ENCODE data around the gene MFAP3L. TPM values are rescaled to one million over a fixed set of nuclear protein-coding genes. Genes with fewer than 3 reads are reported as not detected.
A peak's percentile ranks its signal among the peaks of the same experiment; 100 is the strongest.

The MFAP3L gene
- total RNA-seq, 4 donors from 2014 or later: 3.2 to 11.3 (median 4.6) TPM

DNA sequence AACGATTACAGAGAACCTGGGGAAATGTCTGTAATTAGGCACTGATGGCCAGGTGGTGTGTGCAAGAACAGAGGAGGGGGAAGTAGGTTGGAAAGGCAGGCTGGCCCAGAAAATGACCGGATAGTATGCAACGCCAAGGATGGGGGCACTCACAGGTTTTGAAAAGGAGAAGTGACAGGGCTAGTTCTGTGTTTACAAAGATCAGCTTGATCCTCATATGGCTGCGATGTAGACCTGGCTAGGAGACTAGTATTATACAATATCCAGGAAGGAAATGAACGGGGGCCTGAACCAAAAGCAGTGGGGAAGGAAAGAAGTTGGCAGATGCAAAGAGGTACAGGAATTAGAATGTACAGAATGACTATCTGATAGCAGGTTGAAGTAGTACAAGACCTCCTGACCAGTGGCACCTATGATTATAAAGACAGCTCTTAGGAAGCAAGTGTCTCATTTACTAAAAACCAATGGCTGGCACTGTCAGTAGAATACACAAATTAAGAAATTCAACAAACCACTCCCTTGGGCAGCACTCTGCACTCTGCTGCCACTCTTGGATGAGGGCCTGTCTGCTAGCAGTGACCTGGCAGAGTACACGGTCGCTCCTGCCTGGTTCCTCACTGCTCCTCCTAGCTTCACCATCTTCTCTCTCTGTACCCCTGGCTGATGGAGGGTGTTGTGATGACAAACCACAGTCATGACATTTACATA lies 14.1 kb downstream of the MFAP3L start:
- Histone ChIP-seq H3K27ac (peak overlapping the region; percentile 59 to 86 (median 72)), H3K9me3 (no peaks in the 10 kb centered on the region), H3K4me1 (peaks cover 19 to 86% of the 10 kb centered on the region in 2 donors), H3K36me3 (no peaks in the 10 kb centered on the region), H3K27me3 (no peaks in the 10 kb centered on the region), H3K4me3 (peak overlapping the region in 1 of 4 donors; percentile 19)
- in situ Hi-C loops (cut with MboI; ENCODE audit: low sequenced_read_pairs in 4 of 4) (no loop called here), intact Hi-C loops (cut with DNase I; ENCODE audit: low total_unique reads) (no loop called here)
- ATAC-seq: peak; percentile 80 to 92
- peak; percentile 41 to 43 for DNase-seq
- TF ChIP-seq, protein P1, sequence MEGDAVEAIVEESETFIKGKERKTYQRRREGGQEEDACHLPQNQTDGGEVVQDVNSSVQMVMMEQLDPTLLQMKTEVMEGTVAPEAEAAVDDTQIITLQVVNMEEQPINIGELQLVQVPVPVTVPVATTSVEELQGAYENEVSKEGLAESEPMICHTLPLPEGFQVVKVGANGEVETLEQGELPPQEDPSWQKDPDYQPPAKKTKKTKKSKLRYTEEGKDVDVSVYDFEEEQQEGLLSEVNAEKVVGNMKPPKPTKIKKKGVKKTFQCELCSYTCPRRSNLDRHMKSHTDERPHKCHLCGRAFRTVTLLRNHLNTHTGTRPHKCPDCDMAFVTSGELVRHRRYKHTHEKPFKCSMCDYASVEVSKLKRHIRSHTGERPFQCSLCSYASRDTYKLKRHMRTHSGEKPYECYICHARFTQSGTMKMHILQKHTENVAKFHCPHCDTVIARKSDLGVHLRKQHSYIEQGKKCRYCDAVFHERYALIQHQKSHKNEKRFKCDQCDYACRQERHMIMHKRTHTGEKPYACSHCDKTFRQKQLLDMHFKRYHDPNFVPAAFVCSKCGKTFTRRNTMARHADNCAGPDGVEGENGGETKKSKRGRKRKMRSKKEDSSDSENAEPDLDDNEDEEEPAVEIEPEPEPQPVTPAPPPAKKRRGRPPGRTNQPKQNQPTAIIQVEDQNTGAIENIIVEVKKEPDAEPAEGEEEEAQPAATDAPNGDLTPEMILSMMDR (IDR thresholded peaks at IDR 0.05 in 4 of 5, conservative IDR thresholded peaks at IDR 0.05 in 1 of 5): peak in 1 of 5 experiments; percentile 19
- TF ChIP-seq POLR2A (IDR thresholded peaks at IDR 0.05): no peak

GRCh38 chr4:170009291-170009690 lies 16.9 kb downstream of the MFAP3L start:
- Histone ChIP-seq H3K27ac (no peak overlapping the region), H3K36me3 (no peaks in the 10 kb centered on the region), H3K4me3 (no peak overlapping the region), H3K4me1 (peaks cover 13 to 70% of the 10 kb centered on the region in 2 donors), H3K27me3 (no peaks in the 10 kb centered on the region), H3K9me3 (no peaks in the 10 kb centered on the region)
- intact Hi-C loops (cut with DNase I; ENCODE audit: low total_unique reads) (loop anchor here (10.0 kb wide), 1 partner anchor 104 kb away; no protein-coding TSS in a partner anchor), in situ Hi-C loops (cut with MboI; ENCODE audit: low sequenced_read_pairs in 4 of 4) (no loop called here)
- DNase-seq: no peak
- no peak for ATAC-seq
- no peak for TF ChIP-seq POLR2A (IDR thresholded peaks at IDR 0.05)
- TF ChIP-seq, protein P1 (IDR thresholded peaks at IDR 0.05 in 4 of 5, conservative IDR thresholded peaks at IDR 0.05 in 1 of 5): no peak

- ATAC-seq (no peak), DNase-seq (no peak)
- Histone ChIP-seq H3K9me3 (no peaks in the 10 kb centered on the region), H3K27me3 (no peaks in the 10 kb centered on the region), H3K4me1 (peaks cover 9 to 65% of the 10 kb centered on the region in 2 donors), H3K27ac (no peak overlapping the region), H3K36me3 (no peaks in the 10 kb centered on the region), H3K4me3 (no peak overlapping the region)
- TF ChIP-seq, protein P1 (IDR thresholded peaks at IDR 0.05 in 4 of 5, conservative IDR thresholded peaks at IDR 0.05 in 1 of 5): no peak
- no peak for TF ChIP-seq POLR2A (IDR thresholded peaks at IDR 0.05)
- intact Hi-C loops (cut with DNase I; ENCODE audit: low total_unique reads): loop anchor here (10.0 kb wide), 1 partner anchor 104 kb away; no protein-coding TSS in a partner anchor
- in situ Hi-C loops (cut with MboI; ENCODE audit: low sequenced_read_pairs in 4 of 4): no loop called here
Measured at GRCh38 chr4:170008801-170009200, 17.4 kb downstream of the MFAP3L start.

DNA sequence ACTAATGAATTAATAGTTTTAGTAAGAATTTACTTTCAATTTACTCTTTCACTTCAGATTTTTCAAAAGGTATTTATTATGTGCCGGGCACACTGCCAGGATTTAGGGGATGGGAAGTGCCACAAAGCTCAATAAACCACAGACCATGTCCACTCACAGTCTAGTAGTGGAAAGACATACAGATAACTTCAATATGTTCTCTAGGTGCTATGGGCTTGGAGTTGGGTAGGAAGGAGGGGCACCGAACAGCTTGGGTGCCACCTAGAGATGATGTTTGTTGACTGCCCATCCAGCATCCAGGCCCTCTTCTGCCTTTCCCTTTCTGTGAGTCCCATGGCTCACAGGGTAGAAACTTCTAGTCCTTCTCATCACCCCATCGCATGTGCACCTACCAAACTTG lies 17.8 kb downstream of the MFAP3L start:
- Histone ChIP-seq H3K9me3 (no peaks in the 10 kb centered on the region), H3K4me1 (peaks cover 5 to 61% of the 10 kb centered on the region in 2 donors), H3K27ac (no peak overlapping the region), H3K36me3 (no peaks in the 10 kb centered on the region), H3K4me3 (no peak overlapping the region), H3K27me3 (no peaks in the 10 kb centered on the region)
- ATAC-seq (no peak), DNase-seq (no peak)
- TF ChIP-seq, protein P1 (IDR thresholded peaks at IDR 0.05 in 4 of 5, conservative IDR thresholded peaks at IDR 0.05 in 1 of 5): no peak
- no peak for TF ChIP-seq POLR2A (IDR thresholded peaks at IDR 0.05)
- in situ Hi-C loops (cut with MboI; ENCODE audit: low sequenced_read_pairs in 4 of 4) (no loop called here), intact Hi-C loops (cut with DNase I; ENCODE audit: low total_unique reads) (loop anchor here (10.0 kb wide), 1 partner anchor 104 kb away; no protein-coding TSS in a partner anchor)

Measured in gastrocnemius medialis (tissue), 4 donors.